ENCODE data around the gene HYAL4.
"Not testable (repeated sequence)": the region's sequence is repeated elsewhere in the genome, so short reads cannot be mapped to it uniquely, and the experiment has no call there.

Gene HYAL4

GRCh38 chr7:123846217-123846891, 1.4 kb downstream of the HYAL4 start:
- in situ Hi-C loops (cut with MboI; ENCODE audit: low sequenced_read_pairs): no loop called here

- in situ Hi-C loops (cut with MboI; ENCODE audit: low sequenced_read_pairs): no loop called here
Measured at GRCh38 chr7:123847868-123848267, 2.9 kb downstream of the HYAL4 start.

GRCh38 chr7:123849855-123850254, 4.9 kb downstream of the HYAL4 start:
- in situ Hi-C loops (cut with MboI; ENCODE audit: low sequenced_read_pairs): no loop called here

- in situ Hi-C loops (cut with MboI; ENCODE audit: low sequenced_read_pairs): not testable (repeated sequence)
Measured at GRCh38 chr7:123851404-123851803, 6.4 kb downstream of the HYAL4 start.

GRCh38 chr7:123854291-123854690, 9.3 kb downstream of the HYAL4 start:
- in situ Hi-C loops (cut with MboI; ENCODE audit: low sequenced_read_pairs): not testable (repeated sequence)

DNA sequence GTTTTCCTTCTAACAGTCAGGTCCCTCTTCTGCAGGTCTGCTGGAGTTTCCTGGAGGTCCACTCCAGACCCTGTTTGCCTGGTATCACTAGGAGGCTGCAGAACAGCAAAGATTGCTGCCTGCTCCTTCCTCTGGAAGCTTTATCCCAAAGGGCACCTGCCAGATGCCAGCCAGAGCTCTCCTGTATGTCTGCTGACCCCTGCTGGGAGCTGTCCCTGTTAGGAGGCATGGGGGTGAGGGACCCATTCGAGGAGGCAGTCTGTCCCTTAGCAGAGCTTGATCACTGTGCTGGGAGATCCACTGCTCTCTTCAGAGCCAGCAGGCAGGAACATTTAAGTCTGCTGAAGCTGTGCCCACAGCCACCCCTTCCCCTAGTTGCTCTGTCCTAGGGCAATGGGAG, 11.5 kb downstream of the HYAL4 start:
- in situ Hi-C loops (cut with MboI; ENCODE audit: low sequenced_read_pairs): not testable (repeated sequence)

- in situ Hi-C loops (cut with MboI; ENCODE audit: low sequenced_read_pairs): no loop called here
Measured at GRCh38 chr7:123860848-123861247, 15.9 kb downstream of the HYAL4 start.

GRCh38 chr7:123862775-123863174, 17.8 kb downstream of the HYAL4 start:
- in situ Hi-C loops (cut with MboI; ENCODE audit: low sequenced_read_pairs): no loop called here

DNA sequence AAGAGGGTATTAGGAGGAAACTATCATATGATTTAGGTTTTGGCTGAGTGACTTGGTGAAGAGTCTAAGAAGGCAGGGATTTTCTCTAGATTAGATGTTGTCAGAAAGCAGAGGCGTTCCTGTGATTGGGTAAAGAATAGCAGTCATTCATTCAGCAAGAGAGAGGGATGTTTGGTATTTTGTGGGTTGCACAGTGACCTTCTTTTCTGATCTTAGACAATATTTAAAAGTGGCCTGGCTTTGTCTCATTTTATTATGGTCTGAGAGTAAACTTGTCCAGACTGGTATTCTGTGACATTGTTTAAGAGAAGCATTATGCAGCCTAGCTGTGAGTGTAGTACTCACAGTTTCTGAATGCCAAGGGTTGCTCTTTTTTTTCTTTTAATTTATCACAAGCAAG, 18.5 kb downstream of the HYAL4 start:
- in situ Hi-C loops (cut with MboI; ENCODE audit: low sequenced_read_pairs): no loop called here

DNA sequence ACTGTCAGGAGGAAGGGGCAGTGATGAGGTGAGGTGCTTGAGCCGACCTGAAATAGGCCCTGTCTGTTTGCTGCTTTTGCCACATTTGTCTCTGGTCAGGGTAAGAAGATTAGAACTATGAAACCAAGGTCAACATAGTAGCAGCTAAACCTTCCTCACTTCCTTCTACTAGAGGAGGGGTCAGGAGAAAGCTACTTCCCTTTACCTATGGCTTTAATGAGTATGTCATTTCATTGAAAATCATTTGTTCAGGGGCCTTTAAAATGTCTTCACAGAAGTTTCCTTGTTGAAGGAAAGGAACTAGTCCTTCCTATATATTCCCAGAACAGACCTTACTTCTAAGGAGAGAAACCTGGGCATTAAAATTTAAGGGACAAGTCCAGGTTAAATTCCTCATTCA, 19.0 kb downstream of the HYAL4 start:
- in situ Hi-C loops (cut with MboI; ENCODE audit: low sequenced_read_pairs): no loop called here

DNA sequence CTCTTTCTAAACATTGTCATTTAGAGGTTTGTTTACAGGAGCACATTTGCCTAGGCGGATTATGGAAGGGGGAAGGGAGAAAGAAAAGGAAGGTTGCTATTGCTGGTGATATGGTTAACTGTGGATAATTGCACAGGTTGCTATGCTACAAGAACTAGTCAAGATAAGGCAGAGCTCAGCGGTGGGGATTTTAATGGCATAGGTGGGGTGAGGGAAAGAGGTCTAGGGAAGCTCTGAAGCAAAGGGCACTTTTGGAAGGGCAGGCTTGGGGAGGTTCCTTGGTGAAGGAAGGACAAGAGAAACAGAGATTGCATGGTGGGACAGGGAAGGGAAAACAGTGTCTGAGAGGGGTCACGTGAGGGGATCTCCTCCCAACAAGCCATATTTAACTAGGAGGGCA, 19.5 kb downstream of the HYAL4 start:
- in situ Hi-C loops (cut with MboI; ENCODE audit: low sequenced_read_pairs): no loop called here

DNA sequence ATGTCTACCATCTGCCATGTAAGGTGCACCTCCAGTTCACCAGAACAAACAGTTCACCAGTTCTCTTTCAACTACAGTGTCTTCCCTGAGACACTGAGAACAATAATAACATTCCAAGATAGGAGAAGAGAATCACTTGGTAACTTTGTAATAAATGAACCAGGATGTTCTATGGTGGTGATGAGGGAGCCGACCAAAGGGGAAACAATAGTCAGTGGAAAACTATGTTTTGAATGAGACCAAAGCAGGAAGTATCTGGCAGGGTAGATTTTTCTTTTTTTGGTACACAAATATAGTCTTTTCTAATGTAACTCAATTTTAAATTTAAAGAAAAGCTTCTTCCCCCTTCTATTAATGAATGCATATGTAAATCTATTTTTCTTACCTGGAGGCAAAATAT, 20.0 kb downstream of the HYAL4 start:
- in situ Hi-C loops (cut with MboI; ENCODE audit: low sequenced_read_pairs): no loop called here

- in situ Hi-C loops (cut with MboI; ENCODE audit: low sequenced_read_pairs): no loop called here
Measured at GRCh38 chr7:123865517-123866117, 20.6 kb downstream of the HYAL4 start.

- in situ Hi-C loops (cut with MboI; ENCODE audit: low sequenced_read_pairs): no loop called here
Measured at GRCh38 chr7:123867225-123867624, 22.3 kb downstream of the HYAL4 start.

DNA sequence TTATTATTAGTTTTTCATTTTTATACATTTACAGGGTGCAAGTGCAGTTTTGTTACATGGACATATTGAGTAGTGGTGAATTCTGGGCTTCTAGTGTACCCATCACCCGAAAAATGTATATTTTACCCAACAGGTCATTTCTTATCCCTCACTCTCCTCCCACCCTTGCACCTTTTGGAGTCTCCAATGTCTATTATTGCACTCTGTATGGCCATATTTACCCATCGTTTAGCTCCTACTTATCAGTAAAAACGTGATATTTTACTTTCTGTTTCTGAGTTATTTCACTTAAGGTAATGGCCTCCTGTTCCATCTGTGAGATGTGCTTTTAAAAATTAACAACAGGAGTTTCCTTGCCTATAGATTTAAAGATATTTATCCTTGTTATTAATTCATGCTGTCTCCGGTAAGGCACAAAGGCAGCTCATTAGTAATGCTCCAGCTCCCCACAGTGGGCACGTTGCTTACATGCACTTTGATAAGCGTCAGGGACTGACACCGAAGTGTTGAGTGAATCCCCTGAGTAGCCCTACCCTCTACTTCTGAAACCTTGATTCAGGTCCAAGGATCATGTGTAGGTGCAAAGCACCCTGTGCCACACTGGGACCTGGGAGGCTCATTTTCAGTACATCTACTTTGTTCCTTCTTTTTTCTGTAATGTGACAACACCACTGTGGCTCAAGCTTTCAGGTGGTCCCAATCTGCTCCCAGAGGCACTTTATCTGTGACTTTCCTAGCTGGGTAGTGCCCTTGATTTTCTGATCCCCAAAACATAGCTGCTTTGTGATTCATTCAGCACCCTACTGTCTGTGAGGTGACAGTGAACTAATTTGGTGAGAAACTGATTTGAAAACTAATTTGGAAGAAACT, 27.3 kb downstream of the HYAL4 start:
- in situ Hi-C loops (cut with MboI; ENCODE audit: low sequenced_read_pairs): no loop called here

DNA sequence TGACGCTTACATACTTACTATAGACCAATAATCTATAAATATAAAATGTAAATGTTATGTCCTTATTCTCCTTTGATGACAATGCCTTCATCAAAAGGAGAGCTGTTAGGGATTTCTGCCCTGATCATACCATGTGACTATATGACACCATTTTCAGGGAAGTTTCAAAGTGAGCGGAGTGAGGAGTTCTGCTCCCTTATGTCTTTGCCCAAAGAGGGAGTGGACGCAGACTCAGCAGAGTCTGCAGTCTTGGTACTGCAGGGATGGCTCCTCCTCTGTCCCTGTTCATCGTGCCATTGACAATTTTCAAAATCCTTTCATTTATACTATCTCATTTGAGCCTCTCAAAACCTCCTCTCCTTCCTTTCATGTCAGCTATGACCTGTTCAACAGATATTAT, 27.9 kb downstream of the HYAL4 start:
- in situ Hi-C loops (cut with MboI; ENCODE audit: low sequenced_read_pairs): no loop called here

GRCh38 chr7:123876557-123877256, 31.7 kb downstream of the HYAL4 start:
- in situ Hi-C loops (cut with MboI; ENCODE audit: low sequenced_read_pairs): no loop called here

DNA sequence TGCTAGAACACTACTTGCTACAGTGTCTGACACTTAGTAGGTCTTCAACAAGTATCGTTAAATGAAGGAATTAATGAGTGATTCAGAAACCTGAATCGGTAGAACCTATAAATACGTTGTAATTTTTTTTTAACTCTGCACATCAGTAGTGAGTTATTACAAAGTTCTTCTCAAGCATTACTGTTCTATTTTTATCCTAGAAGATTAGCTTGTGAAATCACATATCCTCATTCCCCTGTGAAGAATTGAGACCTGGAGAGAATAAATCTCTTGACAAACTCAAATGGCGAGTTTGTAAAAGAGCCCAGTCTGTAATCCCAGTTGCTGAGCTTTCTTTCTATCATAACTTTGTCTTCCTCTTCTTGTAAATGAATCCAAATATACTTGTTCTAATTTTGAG, 34.7 kb downstream of the HYAL4 start:
- in situ Hi-C loops (cut with MboI; ENCODE audit: low sequenced_read_pairs): no loop called here

DNA sequence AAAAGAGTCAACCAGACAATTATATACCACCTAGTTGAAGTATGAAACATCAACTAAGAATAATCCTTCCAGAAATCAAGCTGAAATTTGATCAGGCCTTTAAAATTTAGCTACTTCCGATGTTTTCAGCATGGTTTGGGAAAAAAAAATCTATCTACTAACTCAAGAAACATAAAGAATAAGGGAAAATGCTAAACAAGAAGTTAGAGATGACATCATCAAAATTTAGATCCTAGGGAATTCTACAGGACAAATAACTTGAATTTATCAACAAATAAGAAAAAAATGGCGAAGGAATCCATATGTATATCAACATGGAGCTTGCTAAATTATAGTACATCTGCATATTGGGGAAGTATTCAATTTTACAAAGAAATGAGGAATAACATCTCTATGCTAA, 36.3 kb downstream of the HYAL4 start:
- in situ Hi-C loops (cut with MboI; ENCODE audit: low sequenced_read_pairs): no loop called here

- in situ Hi-C loops (cut with MboI; ENCODE audit: low sequenced_read_pairs): no loop called here
Measured at GRCh38 chr7:123883154-123883553, 38.2 kb downstream of the HYAL4 start.

- in situ Hi-C loops (cut with MboI; ENCODE audit: low sequenced_read_pairs): no loop called here
Measured at GRCh38 chr7:123888192-123888591, 43.2 kb downstream of the HYAL4 start.
